Thyroid gland (tissue), 4 donors: ENCODE results near the gene WRAP73.

Source experiments
- POLR2A ChIP-seq, 2 donors: fragments of 450-650 bp; IDR thresholded peaks; one replicate each; pipeline ENCODE4 v1.6.1; 2017; ENCODE audit warnings: antibody characterized with exemption in 2 of 2, mild to moderate bottlenecking in 2 of 2, moderate library complexity in 1 of 2
- TF ChIP-seq, protein P1 (sequence below), 6 experiments: fragments of 200-600 bp in 3 of 6; fragments of 450-650 bp in 3 of 6; sonication (generic) in 3 of 6; IDR thresholded peaks; one replicate each; pipeline ENCODE4 v1.5.1; 2016 to 2019; ENCODE audit warnings: antibody characterized with exemption in 6 of 6, mild to moderate bottlenecking in 2 of 6, inconsistent platforms in 1 of 6, moderate library complexity in 1 of 6

DNA sequence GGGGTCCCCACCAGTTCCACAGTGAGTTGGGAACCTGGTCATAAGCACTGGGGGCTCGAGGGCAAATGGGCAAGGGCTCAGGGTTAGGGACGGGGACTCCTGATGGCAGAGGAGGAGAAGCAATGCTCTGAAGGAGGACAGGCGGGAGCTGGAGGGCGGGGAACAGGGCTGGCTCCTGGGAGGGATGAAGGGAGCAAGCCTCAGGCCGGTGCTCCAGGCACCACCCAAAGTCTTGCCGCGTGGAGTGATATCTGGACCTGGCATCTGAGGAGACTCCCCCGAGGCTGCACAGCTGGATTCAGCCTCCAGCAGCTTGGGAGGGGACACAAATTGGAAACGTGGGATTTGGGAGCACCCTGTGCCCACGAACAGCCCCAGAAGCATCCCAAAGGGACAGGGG is 49.5 kb downstream of the WRAP73 start:
- TF ChIP-seq, protein P1, sequence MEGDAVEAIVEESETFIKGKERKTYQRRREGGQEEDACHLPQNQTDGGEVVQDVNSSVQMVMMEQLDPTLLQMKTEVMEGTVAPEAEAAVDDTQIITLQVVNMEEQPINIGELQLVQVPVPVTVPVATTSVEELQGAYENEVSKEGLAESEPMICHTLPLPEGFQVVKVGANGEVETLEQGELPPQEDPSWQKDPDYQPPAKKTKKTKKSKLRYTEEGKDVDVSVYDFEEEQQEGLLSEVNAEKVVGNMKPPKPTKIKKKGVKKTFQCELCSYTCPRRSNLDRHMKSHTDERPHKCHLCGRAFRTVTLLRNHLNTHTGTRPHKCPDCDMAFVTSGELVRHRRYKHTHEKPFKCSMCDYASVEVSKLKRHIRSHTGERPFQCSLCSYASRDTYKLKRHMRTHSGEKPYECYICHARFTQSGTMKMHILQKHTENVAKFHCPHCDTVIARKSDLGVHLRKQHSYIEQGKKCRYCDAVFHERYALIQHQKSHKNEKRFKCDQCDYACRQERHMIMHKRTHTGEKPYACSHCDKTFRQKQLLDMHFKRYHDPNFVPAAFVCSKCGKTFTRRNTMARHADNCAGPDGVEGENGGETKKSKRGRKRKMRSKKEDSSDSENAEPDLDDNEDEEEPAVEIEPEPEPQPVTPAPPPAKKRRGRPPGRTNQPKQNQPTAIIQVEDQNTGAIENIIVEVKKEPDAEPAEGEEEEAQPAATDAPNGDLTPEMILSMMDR (IDR thresholded peaks at IDR 0.05) = no peak
- TF ChIP-seq POLR2A (IDR thresholded peaks at IDR 0.05) = no peak
